ENCODE results near the gene PEX14.

The PEX14 gene

DNA sequence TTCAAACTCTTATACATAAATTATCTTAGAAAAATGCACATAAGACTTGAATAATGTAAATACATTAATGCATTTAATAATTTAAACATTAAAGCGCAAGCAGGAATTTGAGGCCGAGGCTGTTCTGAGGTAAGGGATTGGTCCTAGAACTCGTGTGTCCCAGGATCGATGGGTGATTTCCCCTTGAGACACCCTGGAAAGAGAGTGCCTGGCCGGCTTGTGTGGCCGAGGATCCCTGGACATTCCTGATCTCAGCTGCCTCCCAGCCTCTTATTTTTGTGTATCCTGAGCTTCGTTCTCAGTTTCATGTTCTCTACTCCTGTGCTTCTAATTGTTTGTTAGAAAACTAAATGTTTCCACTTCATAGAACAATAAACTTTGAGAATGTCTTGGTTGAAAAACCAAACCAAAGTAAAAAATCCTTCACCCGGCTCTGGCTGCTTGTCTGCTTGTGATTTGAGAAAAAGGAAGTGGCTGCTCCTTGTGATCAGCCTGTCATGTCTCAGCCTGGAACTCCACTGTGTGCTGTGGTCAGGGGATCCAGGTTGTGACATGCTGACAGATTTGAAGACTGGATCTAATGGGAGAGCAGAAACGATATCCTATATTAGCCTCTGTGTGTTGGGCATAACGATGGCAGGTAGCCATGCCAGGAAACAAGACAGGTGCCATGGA, 40.7 kb downstream of the PEX14 start:
- Histone ChIP-seq H3K27me3 (ENCODE audit: insufficient read depth, insufficient read length) (no peaks in the 10 kb centered on the region), H3K9ac (ENCODE audit: insufficient read length, low read depth) (no peak overlapping the region), H3K36me3 (ENCODE audit: insufficient read depth, insufficient read length, low read length) (peaks cover 2% of the 10 kb centered on the region), H3K4me3 (ENCODE audit: insufficient read length, low read depth) (no peak overlapping the region), H3K4me1 (ENCODE audit: insufficient read depth, insufficient read length) (peaks cover 7% of the 10 kb centered on the region), H3K9me3 (ENCODE audit: insufficient read depth, low read length) (no peaks in the 10 kb centered on the region)
- TF ChIP-seq YY1 (IDR thresholded peaks at IDR 0.05; ENCODE audit: insufficient read depth, insufficient read length) (no peak), SUZ12 (IDR thresholded peaks at IDR 0.05; ENCODE audit: extremely low read depth, insufficient read depth, insufficient read length) (no peak), ZNF274 (IDR thresholded peaks at IDR 0.05; ENCODE audit: low read depth, low read length) (no peak)
- DNase-seq (ENCODE audit: low read depth, low spot score) = no peak

DNA sequence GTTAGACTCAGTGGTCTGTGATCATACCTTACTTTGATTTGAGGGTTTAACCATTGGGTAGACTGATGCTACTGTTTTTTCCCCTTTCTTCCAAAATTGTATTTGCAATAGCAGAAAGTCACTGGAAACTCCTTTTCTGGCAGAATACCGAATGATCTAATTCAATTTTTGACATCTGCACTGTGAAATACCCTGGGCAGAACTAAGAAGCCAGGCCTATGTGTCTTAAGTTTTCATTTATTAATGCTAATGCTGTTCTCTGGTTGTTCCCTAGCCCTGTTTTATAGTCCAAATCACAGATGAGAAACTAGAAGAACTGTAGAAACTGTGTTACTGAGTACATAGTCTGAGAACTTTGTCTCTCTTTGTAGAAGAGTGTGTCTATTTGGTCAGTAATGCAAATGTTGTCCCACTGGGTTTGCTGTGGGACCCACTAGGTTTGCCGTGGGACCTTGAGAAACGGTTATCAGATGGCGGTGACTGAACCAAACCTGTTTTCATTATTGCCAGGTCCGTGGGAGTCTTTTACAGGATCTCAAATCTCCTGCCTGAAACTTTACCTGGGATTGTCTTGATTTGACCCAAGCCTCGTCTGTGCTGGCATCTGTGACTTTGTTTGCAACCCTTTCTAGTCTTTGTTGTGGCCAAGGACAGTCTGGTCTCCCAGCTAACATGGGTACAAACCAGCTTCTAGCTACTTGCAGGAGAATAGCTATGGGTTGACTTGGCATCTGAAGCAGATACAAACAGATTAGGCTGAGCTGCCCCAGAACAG, 41.4 kb downstream of the PEX14 start:
- Histone ChIP-seq H3K9ac (ENCODE audit: insufficient read length, low read depth) (no peak overlapping the region), H3K36me3 (ENCODE audit: insufficient read depth, insufficient read length, low read length) (peaks cover 2% of the 10 kb centered on the region), H3K9me3 (ENCODE audit: insufficient read depth, low read length) (no peaks in the 10 kb centered on the region), H3K4me3 (ENCODE audit: insufficient read length, low read depth) (no peak overlapping the region), H3K27me3 (ENCODE audit: insufficient read depth, insufficient read length) (no peaks in the 10 kb centered on the region), H3K4me1 (ENCODE audit: insufficient read depth, insufficient read length) (peaks cover 5% of the 10 kb centered on the region)
- no peak for DNase-seq (ENCODE audit: low read depth, low spot score)
- TF ChIP-seq YY1 (IDR thresholded peaks at IDR 0.05; ENCODE audit: insufficient read depth, insufficient read length) = no peak

DNA sequence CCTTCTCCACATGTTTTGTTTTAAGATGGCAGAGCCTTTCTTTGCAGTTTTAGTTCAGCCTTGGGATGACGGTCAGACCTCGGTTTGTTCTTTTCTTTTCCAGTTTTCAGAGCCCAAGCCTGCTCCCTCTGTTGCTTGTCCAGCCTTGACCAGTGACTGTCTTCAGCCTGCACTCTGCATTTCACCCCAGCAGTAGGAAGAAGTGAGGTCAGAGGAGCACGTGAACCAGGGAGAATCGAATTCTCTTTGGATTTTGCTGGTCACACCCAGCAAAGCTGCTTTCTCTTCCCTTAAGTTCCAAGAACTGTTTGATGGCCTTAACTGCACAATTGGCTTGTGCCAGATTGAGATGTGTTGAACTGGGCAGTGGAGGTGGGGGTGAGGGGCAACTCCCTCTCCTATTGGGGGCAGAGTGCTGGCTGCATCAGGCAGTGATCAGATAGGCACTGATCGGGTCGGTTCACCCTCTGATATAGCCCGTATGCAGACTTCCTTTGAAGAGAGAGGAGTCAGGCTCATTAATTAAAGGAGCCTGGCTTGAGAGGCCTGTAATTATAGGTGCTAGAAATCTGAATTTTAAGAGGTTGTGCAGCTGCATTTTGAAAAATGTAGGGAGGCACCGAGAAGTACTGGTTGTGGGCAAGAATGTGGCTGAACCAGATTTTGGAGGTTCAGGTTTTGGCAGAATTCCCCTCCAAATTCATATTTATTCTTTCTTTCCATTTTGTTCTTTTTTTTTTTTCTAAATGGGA, 42.4 kb downstream of the PEX14 start:
- no peak overlapping the region for H3K9ac ChIP-seq (ENCODE audit: insufficient read length, low read depth)
- H3K9me3 ChIP-seq (ENCODE audit: insufficient read depth, low read length) = no peaks in the 10 kb centered on the region
- H3K27me3 ChIP-seq (ENCODE audit: insufficient read depth, insufficient read length) = no peaks in the 10 kb centered on the region
- TF ChIP-seq SUZ12 (IDR thresholded peaks at IDR 0.05; ENCODE audit: extremely low read depth, insufficient read depth, insufficient read length) = no peak
- TF ChIP-seq ZNF274 (IDR thresholded peaks at IDR 0.05; ENCODE audit: low read depth, low read length) = no peak
- no peak for TF ChIP-seq YY1 (IDR thresholded peaks at IDR 0.05; ENCODE audit: insufficient read depth, insufficient read length)
- H3K36me3 ChIP-seq (ENCODE audit: insufficient read depth, insufficient read length, low read length) = peaks cover 3% of the 10 kb centered on the region
- H3K4me3 ChIP-seq (ENCODE audit: insufficient read length, low read depth) = no peak overlapping the region
- peaks cover 5% of the 10 kb centered on the region for H3K4me1 ChIP-seq (ENCODE audit: insufficient read depth, insufficient read length)
- no peak for DNase-seq (ENCODE audit: low read depth, low spot score)

DNA sequence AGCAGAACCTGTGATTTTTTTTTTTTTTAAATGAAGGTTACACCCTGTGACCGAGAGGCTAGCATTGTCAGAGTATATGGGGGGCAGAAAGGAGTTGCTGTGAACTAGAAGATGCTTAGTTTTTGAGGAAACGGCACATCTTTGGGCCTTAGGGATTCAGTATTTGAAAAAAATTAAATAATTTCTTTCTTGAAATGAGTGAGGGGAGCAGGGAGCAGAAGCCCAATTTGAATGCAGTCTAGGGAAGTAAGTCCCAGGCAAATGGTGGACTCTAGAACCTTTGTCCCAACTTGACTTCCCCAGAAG, 42.9 kb downstream of the PEX14 start:
- Histone ChIP-seq H3K9me3 (ENCODE audit: insufficient read depth, low read length) (no peaks in the 10 kb centered on the region), H3K4me3 (ENCODE audit: insufficient read length, low read depth) (no peak overlapping the region), H3K27me3 (ENCODE audit: insufficient read depth, insufficient read length) (no peaks in the 10 kb centered on the region), H3K9ac (ENCODE audit: insufficient read length, low read depth) (no peak overlapping the region), H3K36me3 (ENCODE audit: insufficient read depth, insufficient read length, low read length) (peaks cover 3% of the 10 kb centered on the region), H3K4me1 (ENCODE audit: insufficient read depth, insufficient read length) (peaks cover 5% of the 10 kb centered on the region)
- TF ChIP-seq YY1 (IDR thresholded peaks at IDR 0.05; ENCODE audit: insufficient read depth, insufficient read length) = no peak
- no peak for TF ChIP-seq SUZ12 (IDR thresholded peaks at IDR 0.05; ENCODE audit: extremely low read depth, insufficient read depth, insufficient read length)
- TF ChIP-seq ZNF274 (IDR thresholded peaks at IDR 0.05; ENCODE audit: low read depth, low read length) = no peak
- DNase-seq (ENCODE audit: low read depth, low spot score) = no peak

DNA sequence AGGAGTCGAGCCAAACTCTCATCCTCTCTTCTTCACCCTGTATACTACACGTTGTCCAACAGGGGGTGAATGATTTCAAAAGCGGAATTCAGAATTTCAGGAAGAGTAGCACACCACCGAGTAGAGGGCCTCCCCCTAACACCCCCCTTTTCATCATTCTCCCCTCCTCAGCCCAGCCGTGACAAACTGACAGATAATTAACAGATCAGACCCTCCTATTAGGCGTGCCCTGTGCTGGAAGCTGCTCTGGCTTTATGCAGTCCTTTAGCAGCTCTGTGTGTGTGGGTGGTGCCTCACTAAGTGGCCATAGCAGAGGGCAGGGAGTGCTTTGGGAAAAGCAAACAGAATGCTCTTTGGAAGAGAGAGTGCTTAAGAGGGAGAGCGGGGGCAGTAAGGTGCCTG, 44.3 kb downstream of the PEX14 start:
- no peak for DNase-seq (ENCODE audit: low read depth, low spot score)

DNA sequence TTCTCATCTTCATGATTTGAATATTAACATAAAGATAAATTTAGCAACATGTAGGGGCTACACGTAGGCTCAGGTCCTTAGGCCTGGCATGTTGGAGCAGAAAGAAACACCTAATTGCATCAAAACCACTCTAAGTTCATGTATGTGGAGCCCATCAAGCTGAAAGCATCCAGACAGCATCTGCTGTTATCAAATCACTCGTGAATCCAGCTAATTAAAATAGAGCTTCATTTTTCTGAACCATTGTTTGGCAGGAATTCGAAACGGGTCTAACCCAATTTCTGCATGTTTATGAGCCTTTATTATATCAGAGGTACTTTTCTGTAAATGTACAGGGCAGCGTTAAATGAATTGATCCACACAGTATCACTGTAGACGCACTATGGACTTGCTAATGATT, 45.7 kb downstream of the PEX14 start:
- no peak for TF ChIP-seq YY1 (IDR thresholded peaks at IDR 0.05; ENCODE audit: insufficient read depth, insufficient read length)
- no peak for TF ChIP-seq SUZ12 (IDR thresholded peaks at IDR 0.05; ENCODE audit: extremely low read depth, insufficient read depth, insufficient read length)
- no peak for TF ChIP-seq ZNF274 (IDR thresholded peaks at IDR 0.05; ENCODE audit: low read depth, low read length)
- Histone ChIP-seq H3K4me3 (ENCODE audit: insufficient read length, low read depth) (no peak overlapping the region), H3K9me3 (ENCODE audit: insufficient read depth, low read length) (no peaks in the 10 kb centered on the region), H3K4me1 (ENCODE audit: insufficient read depth, insufficient read length) (peaks cover 5% of the 10 kb centered on the region), H3K9ac (ENCODE audit: insufficient read length, low read depth) (no peak overlapping the region), H3K27me3 (ENCODE audit: insufficient read depth, insufficient read length) (no peaks in the 10 kb centered on the region), H3K36me3 (ENCODE audit: insufficient read depth, insufficient read length, low read length) (peaks cover 6% of the 10 kb centered on the region)
- DNase-seq (ENCODE audit: low read depth, low spot score) = no peak

More for the DNA sequence above, 44.3 kb downstream of the PEX14 start:
- H3K9me3 ChIP-seq (ENCODE audit: insufficient read depth, low read length) = no peaks in the 10 kb centered on the region
- TF ChIP-seq ZNF274 (IDR thresholded peaks at IDR 0.05; ENCODE audit: low read depth, low read length) = no peak
- TF ChIP-seq SUZ12 (IDR thresholded peaks at IDR 0.05; ENCODE audit: extremely low read depth, insufficient read depth, insufficient read length) = no peak
- TF ChIP-seq YY1 (IDR thresholded peaks at IDR 0.05; ENCODE audit: insufficient read depth, insufficient read length) = no peak
- H3K4me3 ChIP-seq (ENCODE audit: insufficient read length, low read depth) = no peak overlapping the region
- H3K27me3 ChIP-seq (ENCODE audit: insufficient read depth, insufficient read length) = no peaks in the 10 kb centered on the region
- no peak overlapping the region for H3K9ac ChIP-seq (ENCODE audit: insufficient read length, low read depth)
- peaks cover 5% of the 10 kb centered on the region for H3K4me1 ChIP-seq (ENCODE audit: insufficient read depth, insufficient read length)
- peaks cover 3% of the 10 kb centered on the region for H3K36me3 ChIP-seq (ENCODE audit: insufficient read depth, insufficient read length, low read length)

DNA sequence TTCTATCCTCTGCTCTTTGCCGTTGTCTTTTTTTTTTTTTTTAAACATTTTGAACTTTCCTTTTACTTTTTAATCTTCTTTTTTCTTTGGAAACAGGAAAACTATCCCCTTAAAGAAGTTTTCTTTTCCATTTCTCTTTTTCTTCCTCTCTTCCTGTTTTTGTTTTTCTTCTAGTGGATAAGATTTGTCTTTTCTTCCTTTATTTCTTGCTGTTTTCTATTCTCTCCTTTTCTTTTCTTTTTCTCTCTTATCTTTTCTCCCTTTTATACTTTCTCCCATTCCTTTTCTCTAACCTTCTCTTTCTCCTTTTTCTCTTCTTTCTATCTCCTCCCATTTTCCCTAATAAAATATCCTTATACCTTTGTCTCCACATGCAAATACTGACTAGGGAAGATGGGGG, 46.2 kb downstream of the PEX14 start:
- no peak for DNase-seq (ENCODE audit: low read depth, low spot score)
- no peak for TF ChIP-seq YY1 (IDR thresholded peaks at IDR 0.05; ENCODE audit: insufficient read depth, insufficient read length)
- no peak for TF ChIP-seq ZNF274 (IDR thresholded peaks at IDR 0.05; ENCODE audit: low read depth, low read length)
- no peak for TF ChIP-seq SUZ12 (IDR thresholded peaks at IDR 0.05; ENCODE audit: extremely low read depth, insufficient read depth, insufficient read length)
- Histone ChIP-seq H3K4me3 (ENCODE audit: insufficient read length, low read depth) (no peak overlapping the region), H3K4me1 (ENCODE audit: insufficient read depth, insufficient read length) (peaks cover 5% of the 10 kb centered on the region), H3K36me3 (ENCODE audit: insufficient read depth, insufficient read length, low read length) (peaks cover 6% of the 10 kb centered on the region), H3K27me3 (ENCODE audit: insufficient read depth, insufficient read length) (no peaks in the 10 kb centered on the region), H3K9me3 (ENCODE audit: insufficient read depth, low read length) (no peaks in the 10 kb centered on the region), H3K9ac (ENCODE audit: insufficient read length, low read depth) (no peak overlapping the region)

Data from NT2/D1 (cell line).